ENCODE measurements around the gene NRTN.
A peak's percentile ranks its signal among the peaks of the same experiment; 100 is the strongest.

Gene NRTN

DNA sequence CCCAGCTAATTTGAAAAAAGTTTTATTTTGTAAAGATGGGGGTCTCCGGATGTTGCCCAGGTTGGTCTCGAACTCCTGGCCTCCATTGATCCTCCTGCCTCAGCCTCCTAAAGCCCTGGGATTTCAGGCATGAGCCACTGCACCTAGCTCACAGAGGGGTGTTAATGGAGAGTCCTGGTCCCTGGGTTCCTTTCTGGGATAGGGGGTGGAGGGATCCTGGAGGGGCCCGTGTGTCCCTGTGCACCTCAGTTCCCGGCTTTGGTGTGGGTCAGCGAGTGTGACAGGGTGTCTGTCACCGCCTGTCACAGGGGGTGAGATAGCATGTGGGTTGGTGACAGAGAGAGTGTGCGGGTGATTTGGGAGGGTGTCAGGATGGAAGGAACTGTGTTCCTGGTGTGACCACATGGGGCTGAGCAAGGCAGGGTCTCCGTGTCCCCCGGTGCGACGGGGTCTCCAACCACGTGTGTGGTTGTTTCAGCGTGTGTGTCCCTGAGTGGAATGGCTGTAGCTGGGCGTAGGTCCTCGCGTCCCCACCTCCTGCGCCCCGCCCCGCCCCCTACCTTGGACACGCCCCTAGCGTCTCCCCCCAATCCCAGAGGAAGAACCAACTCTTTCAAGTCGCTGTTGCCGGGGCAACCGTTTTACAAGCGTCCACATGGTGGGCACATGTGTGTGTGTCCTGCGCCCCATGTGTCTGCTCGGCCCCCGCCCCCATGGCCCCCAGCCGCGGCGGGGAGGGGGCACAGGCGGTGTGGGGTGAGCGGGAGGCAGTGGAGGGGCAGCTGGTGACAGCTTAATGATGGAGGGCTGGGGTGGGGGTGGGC is 2.9 kb upstream of the NRTN start:
- Histone ChIP-seq H3K27ac (ENCODE audit: low read depth, low read length) (no peak overlapping the region), H3K27me3 (ENCODE audit: insufficient read depth, low read length, poor library complexity) (no peaks in the 10 kb centered on the region), H2BK5ac (ENCODE audit: low read length) (no peak overlapping the region), H2BK120ac (ENCODE audit: low read depth, low read length) (no peak overlapping the region), H4K8ac (ENCODE audit: low read depth, low read length) (no peak overlapping the region), H3K23ac (ENCODE audit: low read length) (no peak overlapping the region), H2AK5ac (ENCODE audit: low read length) (no peak overlapping the region), H3K4me1 (ENCODE audit: control insufficient read depth, low read depth, low read length) (peaks cover 2% of the 10 kb centered on the region), H3K9ac (ENCODE audit: low read length) (no peak overlapping the region), H3K4ac (ENCODE audit: low read depth, low read length) (no peak overlapping the region), H3K4me2 (ENCODE audit: low read length) (no peak overlapping the region), H3K79me2 (ENCODE audit: control insufficient read depth, insufficient read depth, low read length) (no peaks in the 10 kb centered on the region), H3K56ac (ENCODE audit: low read length) (no peak overlapping the region), H3K79me1 (ENCODE audit: low read length) (no peaks in the 10 kb centered on the region), H4K5ac (ENCODE audit: low read length) (no peak overlapping the region), H3K36me3 (ENCODE audit: control insufficient read depth, insufficient read depth, low read length) (no peaks in the 10 kb centered on the region), H2BK15ac (replicated peaks; ENCODE audit: low read depth) (no peak overlapping the region), H3K4me3 (ENCODE audit: low read length) (no peak overlapping the region), H3K18ac (ENCODE audit: low read length) (no peak overlapping the region)
- no CpG with 5 or more reads among the region's 33 CpGs for WGBS (ENCODE audit: extremely low coverage, insufficient coverage, low lambda C conversion rate)
- DNase-seq, result peak; percentile 88

- Histone ChIP-seq H3K4ac (ENCODE audit: low read depth, low read length) (no peak overlapping the region), H2BK15ac (replicated peaks; ENCODE audit: low read depth) (no peak overlapping the region), H3K4me3 (ENCODE audit: low read length) (no peak overlapping the region), H4K8ac (ENCODE audit: low read depth, low read length) (no peak overlapping the region), H3K4me2 (ENCODE audit: low read length) (peak overlapping the region; percentile 80), H3K79me2 (ENCODE audit: control insufficient read depth, insufficient read depth, low read length) (no peaks in the 10 kb centered on the region), H3K27me3 (ENCODE audit: insufficient read depth, low read length, poor library complexity) (no peaks in the 10 kb centered on the region), H3K27ac (ENCODE audit: low read depth, low read length) (no peak overlapping the region), H3K4me1 (ENCODE audit: control insufficient read depth, low read depth, low read length) (peaks cover 2% of the 10 kb centered on the region), H2AK5ac (ENCODE audit: low read length) (peak overlapping the region; percentile 58), H2BK5ac (ENCODE audit: low read length) (no peak overlapping the region), H2BK120ac (ENCODE audit: low read depth, low read length) (no peak overlapping the region), H3K18ac (ENCODE audit: low read length) (no peak overlapping the region), H4K5ac (ENCODE audit: low read length) (no peak overlapping the region), H3K79me1 (ENCODE audit: low read length) (no peaks in the 10 kb centered on the region), H3K36me3 (ENCODE audit: control insufficient read depth, insufficient read depth, low read length) (no peaks in the 10 kb centered on the region), H3K9ac (ENCODE audit: low read length) (peak overlapping the region; percentile 69), H3K23ac (ENCODE audit: low read length) (no peak overlapping the region), H3K56ac (ENCODE audit: low read length) (peak overlapping the region; percentile 89)
- WGBS (ENCODE audit: extremely low coverage, insufficient coverage, low lambda C conversion rate), result no CpG with 5 or more reads among the region's 8 CpGs
- DNase-seq, result no peak
Measured at GRCh38 chr19:5803441-5803751, 1.5 kb upstream of the NRTN start.

DNA sequence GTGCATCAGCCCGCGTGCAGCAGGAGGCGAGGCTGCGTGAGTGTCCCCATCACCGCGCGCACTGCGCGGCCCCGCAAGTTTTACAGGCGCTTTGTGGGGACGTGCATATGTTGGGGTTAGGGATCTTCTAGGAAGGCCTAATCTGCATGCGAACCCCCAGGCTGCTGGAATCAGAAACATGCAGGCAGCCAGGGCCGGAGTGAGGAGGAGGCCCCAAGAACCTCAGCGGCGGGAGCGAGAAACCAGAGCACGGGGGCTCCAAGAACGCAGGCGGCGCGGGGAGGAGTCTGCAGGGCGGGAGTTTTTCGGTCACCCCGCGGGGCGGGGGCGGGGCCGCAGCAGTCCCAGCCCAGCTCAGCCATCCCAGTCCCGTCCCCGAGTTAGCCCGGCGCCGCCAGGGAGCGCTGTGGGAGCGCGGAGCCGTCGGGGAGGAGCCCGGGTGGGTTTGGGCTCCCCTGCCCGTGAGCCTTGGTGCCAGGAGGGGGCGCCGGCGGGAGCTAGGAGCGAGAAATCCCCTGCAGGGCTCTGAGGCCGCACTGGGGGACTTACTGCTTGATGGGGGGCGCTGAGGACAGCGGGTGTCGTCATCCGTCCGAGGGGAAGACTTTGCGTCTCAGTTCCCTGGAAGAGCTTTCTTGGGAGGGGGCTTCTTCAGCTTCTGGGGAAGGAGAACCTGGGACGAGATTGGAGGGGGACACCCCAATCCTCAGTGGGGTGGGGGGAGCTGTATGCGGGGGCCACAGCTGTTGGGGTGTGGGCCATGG is 933 bp upstream of the NRTN start:
- Histone ChIP-seq H3K4ac (ENCODE audit: low read depth, low read length) (no peak overlapping the region), H3K4me2 (ENCODE audit: low read length) (peak overlapping the region; percentile 80), H3K27me3 (ENCODE audit: insufficient read depth, low read length, poor library complexity) (no peaks in the 10 kb centered on the region), H3K56ac (ENCODE audit: low read length) (peak overlapping the region; percentile 89), H4K8ac (ENCODE audit: low read depth, low read length) (no peak overlapping the region), H3K4me3 (ENCODE audit: low read length) (no peak overlapping the region), H3K4me1 (ENCODE audit: control insufficient read depth, low read depth, low read length) (peaks cover 2% of the 10 kb centered on the region), H3K23ac (ENCODE audit: low read length) (no peak overlapping the region), H3K27ac (ENCODE audit: low read depth, low read length) (no peak overlapping the region), H2BK5ac (ENCODE audit: low read length) (no peak overlapping the region), H2AK5ac (ENCODE audit: low read length) (peak overlapping the region; percentile 58), H2BK120ac (ENCODE audit: low read depth, low read length) (no peak overlapping the region), H3K79me1 (ENCODE audit: low read length) (no peaks in the 10 kb centered on the region), H3K18ac (ENCODE audit: low read length) (no peak overlapping the region), H4K5ac (ENCODE audit: low read length) (peak overlapping the region; percentile 87), H3K9ac (ENCODE audit: low read length) (peak overlapping the region; percentile 69), H2BK15ac (replicated peaks; ENCODE audit: low read depth) (no peak overlapping the region), H3K79me2 (ENCODE audit: control insufficient read depth, insufficient read depth, low read length) (no peaks in the 10 kb centered on the region), H3K36me3 (ENCODE audit: control insufficient read depth, insufficient read depth, low read length) (no peaks in the 10 kb centered on the region)
- peak; percentile 95 for DNase-seq
- no CpG with 5 or more reads among the region's 54 CpGs for WGBS (ENCODE audit: extremely low coverage, insufficient coverage, low lambda C conversion rate)

GRCh38 chr19:5805462-5806132 is 730 bp downstream of the NRTN start:
- H3K36me3 ChIP-seq (ENCODE audit: control insufficient read depth, insufficient read depth, low read length), result no peaks in the 10 kb centered on the region
- DNase-seq, result peak; percentile 87
- WGBS (ENCODE audit: extremely low coverage, insufficient coverage, low lambda C conversion rate), result no CpG with 5 or more reads among the region's 46 CpGs
- no peak overlapping the region for H2BK15ac ChIP-seq (replicated peaks; ENCODE audit: low read depth)
- no peaks in the 10 kb centered on the region for H3K27me3 ChIP-seq (ENCODE audit: insufficient read depth, low read length, poor library complexity)
- no peak overlapping the region for H2BK5ac ChIP-seq (ENCODE audit: low read length)
- no peak overlapping the region for H3K4me3 ChIP-seq (ENCODE audit: low read length)
- no peaks in the 10 kb centered on the region for H3K79me1 ChIP-seq (ENCODE audit: low read length)
- no peak overlapping the region for H4K8ac ChIP-seq (ENCODE audit: low read depth, low read length)
- H2BK120ac ChIP-seq (ENCODE audit: low read depth, low read length), result no peak overlapping the region
- no peak overlapping the region for H3K4ac ChIP-seq (ENCODE audit: low read depth, low read length)
- H3K18ac ChIP-seq (ENCODE audit: low read length), result no peak overlapping the region
- H3K9ac ChIP-seq (ENCODE audit: low read length), result peak overlapping the region; percentile 48
- no peak overlapping the region for H3K27ac ChIP-seq (ENCODE audit: low read depth, low read length)
- H4K5ac ChIP-seq (ENCODE audit: low read length), result no peak overlapping the region
- H3K56ac ChIP-seq (ENCODE audit: low read length), result peak overlapping the region; percentile 56
- peak overlapping the region; percentile 52 for H3K4me2 ChIP-seq (ENCODE audit: low read length)
- no peak overlapping the region for H2AK5ac ChIP-seq (ENCODE audit: low read length)
- no peaks in the 10 kb centered on the region for H3K79me2 ChIP-seq (ENCODE audit: control insufficient read depth, insufficient read depth, low read length)
- no peak overlapping the region for H3K23ac ChIP-seq (ENCODE audit: low read length)
- H3K4me1 ChIP-seq (ENCODE audit: control insufficient read depth, low read depth, low read length), result peaks cover 2% of the 10 kb centered on the region

DNA sequence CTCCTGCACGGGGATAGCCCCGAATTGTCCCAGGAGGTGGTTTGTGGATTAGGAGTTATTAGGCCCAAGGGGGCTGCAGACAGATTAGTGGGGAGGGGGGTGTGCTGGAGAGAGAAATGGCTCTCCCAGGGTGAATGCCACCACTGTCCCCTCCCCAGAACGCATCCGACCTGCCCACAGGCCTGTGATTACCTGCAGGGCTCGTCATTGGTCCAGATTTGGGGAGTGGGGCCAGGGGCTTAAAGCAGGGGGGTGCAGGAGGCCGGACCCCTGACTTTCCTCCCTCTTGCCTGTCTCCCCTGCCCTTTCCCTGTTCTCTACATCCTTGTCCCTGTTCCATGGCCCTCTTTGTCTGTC is 1.2 kb downstream of the NRTN start:
- H3K27me3 ChIP-seq (ENCODE audit: insufficient read depth, low read length, poor library complexity), result no peaks in the 10 kb centered on the region
- H3K18ac ChIP-seq (ENCODE audit: low read length), result no peak overlapping the region
- WGBS (ENCODE audit: extremely low coverage, insufficient coverage, low lambda C conversion rate), result no CpG with 5 or more reads among the region's 6 CpGs
- no peak overlapping the region for H3K27ac ChIP-seq (ENCODE audit: low read depth, low read length)
- H3K36me3 ChIP-seq (ENCODE audit: control insufficient read depth, insufficient read depth, low read length), result no peaks in the 10 kb centered on the region
- H3K4ac ChIP-seq (ENCODE audit: low read depth, low read length), result no peak overlapping the region
- no peak overlapping the region for H2BK5ac ChIP-seq (ENCODE audit: low read length)
- H2BK120ac ChIP-seq (ENCODE audit: low read depth, low read length), result no peak overlapping the region
- DNase-seq, result no peak
- no peaks in the 10 kb centered on the region for H3K79me2 ChIP-seq (ENCODE audit: control insufficient read depth, insufficient read depth, low read length)
- H3K23ac ChIP-seq (ENCODE audit: low read length), result no peak overlapping the region
- no peak overlapping the region for H2BK15ac ChIP-seq (replicated peaks; ENCODE audit: low read depth)
- H3K4me3 ChIP-seq (ENCODE audit: low read length), result no peak overlapping the region
- no peaks in the 10 kb centered on the region for H3K79me1 ChIP-seq (ENCODE audit: low read length)
- no peak overlapping the region for H2AK5ac ChIP-seq (ENCODE audit: low read length)
- H3K4me2 ChIP-seq (ENCODE audit: low read length), result no peak overlapping the region
- no peak overlapping the region for H4K8ac ChIP-seq (ENCODE audit: low read depth, low read length)
- peak overlapping the region; percentile 22 for H3K56ac ChIP-seq (ENCODE audit: low read length)
- peaks cover 2% of the 10 kb centered on the region for H3K4me1 ChIP-seq (ENCODE audit: control insufficient read depth, low read depth, low read length)
- H4K5ac ChIP-seq (ENCODE audit: low read length), result no peak overlapping the region
- H3K9ac ChIP-seq (ENCODE audit: low read length), result peak overlapping the region; percentile 35
